LoVo (cell line): ENCODE results near the gene MOB1A.
"Not testable (repeated sequence)": the region's sequence is repeated elsewhere in the genome, so short reads cannot be mapped to it uniquely, and the experiment has no call there.

Experiments used
- DNase-seq: peaks from one replicate; pipeline ENCODE4 v3.0.0-alpha.2; 2016; ENCODE audit warnings: low spot score

The MOB1A gene

DNA sequence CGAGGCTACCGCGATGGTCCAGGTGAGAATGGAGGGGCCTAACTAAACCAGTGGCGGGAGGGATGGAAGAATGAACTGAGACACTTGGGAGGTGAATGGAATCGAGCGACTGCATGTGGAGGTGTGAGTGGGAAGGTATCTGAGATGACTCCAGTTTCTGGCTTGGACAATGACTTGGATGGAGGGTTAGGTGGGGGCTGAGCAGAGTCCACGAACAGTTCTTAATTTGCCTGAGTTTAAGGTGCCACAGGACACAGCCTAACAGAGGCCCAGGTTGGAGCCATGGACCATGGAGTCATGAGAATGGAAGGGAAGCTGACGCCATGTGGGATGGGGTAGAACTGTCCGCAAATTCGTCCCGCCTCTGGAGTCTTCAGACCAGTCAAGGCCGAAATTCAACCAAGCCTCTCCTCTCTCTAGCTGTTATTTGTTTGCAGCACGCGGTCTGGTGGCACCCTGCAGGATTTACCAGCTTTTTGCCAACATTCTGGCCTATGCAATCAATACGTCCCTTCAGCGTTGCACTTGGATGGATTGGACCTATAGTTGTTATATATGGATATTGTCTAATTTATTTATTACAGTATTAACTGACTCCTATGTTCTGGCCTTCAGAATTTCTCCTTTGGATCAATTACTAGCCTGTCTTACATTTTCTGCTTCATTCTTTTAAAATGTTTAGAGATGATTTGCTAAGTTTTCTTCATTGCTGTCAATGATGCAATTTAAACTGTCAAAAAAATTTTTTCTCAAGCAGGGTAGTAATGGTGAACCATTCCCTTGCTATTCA lies 30.0 kb downstream of the MOB1A start:
- DNase-seq: no peak

- peak; percentile 87 for DNase-seq
Observed at GRCh38 chr2:74147727-74148456, 30.8 kb downstream of the MOB1A start, which contains the start of gene BOLA3. Gene BOLA3, minus strand, starts transcription at chr2:74147912. Its CDS starts 38 bp downstream, at chr2:74147874.

DNA sequence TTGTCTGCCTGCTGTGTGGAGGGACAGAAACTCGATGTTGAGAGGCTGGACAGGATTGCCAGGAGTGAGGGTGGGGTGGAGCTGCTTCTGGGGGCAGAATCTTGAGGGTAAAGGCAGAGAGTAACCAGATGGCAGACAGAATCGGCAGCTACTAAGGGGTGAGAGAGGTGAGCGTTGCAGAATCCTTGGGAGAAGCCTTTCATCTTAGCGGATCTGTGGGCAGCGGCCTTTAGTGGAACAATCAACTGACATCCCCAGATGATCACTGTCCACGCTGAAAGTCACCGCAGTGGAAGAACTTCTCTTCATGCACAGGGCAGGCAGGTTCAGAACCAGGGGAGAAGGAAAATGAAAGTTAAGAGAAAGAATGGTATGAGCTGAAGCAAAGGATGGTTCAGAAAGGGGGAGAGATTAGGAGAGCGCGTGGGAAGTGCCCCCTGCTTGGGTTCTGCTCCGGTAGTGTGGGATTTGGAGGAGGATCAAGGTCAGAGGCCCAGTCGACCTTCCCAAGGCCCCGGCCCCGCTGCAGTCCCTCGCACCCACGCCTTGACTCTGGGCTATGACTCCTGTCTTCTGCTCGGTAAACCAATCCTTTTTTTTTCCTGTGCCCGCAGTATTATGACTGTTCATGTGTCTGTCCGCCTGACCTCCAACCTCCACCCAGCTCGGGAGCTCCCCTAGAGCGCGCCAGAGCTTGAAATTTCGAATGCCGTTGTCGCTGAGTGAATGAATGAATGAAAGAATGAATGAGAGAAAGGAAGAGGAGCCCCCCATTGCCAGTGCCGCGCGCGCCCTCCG lies 31.6 kb downstream of the MOB1A start:
- peak; percentile 23 for DNase-seq

GRCh38 chr2:74142340-74142739 lies 36.3 kb downstream of the MOB1A start:
- DNase-seq: no peak

DNA sequence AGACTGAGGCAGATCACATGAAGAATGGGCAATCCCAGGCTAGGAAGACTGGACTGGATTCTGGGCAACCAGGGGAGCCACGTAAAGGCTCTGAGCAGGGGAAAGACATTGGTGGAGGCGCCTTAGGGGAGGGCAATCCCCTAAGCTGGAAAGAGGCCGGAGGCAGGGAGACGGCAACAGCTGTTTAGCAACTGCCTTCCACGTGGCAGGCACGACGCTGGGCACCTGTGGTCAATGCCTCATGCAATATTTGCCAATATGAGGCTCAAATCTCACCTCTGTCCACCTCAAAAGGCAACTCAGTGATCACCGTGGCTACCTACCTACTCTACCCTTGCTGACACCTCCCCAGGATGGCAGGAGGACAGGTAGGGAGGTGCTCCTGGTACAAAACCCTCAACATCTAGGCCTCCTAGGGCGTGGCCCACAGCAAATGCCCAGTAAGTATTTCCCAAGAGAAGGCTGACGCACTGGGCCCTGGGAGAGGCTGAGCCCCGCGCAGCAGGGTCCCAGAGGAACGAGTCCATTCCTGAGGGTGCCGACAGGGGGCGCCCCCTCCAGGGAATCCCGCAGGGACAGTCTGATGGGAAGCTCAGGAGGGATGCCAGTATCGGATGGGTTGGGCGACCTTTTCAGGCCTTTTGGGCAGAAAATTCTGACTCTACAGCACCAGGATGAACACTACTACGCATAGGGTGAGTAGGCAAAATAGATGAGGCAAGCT lies 39.9 kb downstream of the MOB1A start:
- DNase-seq: no peak

- no peak for DNase-seq
Observed at GRCh38 chr2:74137651-74138599, 40.8 kb downstream of the MOB1A start.

DNA sequence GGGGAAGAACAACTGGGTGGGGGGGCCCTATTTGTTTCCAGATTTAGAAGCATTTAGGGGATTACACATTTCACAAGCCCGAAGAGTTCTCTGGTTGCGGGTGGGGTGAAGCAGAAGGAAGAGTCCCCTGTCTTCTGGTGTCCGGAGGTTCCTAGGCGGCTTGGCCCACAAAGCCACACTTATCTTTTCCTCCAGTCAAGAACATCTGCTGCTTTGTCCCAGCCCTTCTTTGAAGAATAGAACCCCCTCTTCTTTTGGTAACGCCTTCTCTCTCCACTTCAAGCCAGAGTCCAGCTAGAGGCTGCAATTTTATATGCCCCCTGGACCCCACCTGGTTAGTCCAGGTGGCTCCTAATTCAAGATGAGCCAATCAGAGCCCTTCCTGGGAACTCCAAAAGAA lies 46.8 kb downstream of the MOB1A start:
- DNase-seq: no peak

- DNase-seq: no peak
Observed at GRCh38 chr2:74130211-74130995, 48.3 kb downstream of the MOB1A start.

DNA sequence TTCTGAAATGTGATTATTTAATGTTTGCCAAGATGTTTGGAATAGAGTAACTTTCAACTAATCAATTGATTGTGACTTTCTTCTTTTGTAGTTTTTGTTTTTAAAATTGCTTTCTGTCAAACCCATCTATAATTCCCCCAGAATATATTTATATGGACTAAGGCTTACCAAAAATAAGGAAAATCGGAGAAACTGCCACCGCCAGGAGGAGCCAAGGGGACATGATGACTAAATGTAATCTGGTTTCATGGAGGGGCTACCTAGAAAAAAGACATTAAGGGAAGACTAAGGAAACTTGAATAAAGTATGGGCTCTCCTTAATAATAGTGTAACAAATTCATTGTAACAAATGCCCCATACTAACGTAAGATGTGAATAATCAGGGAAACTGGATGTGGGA lies 50.5 kb downstream of the MOB1A start:
- DNase-seq: no peak

DNA sequence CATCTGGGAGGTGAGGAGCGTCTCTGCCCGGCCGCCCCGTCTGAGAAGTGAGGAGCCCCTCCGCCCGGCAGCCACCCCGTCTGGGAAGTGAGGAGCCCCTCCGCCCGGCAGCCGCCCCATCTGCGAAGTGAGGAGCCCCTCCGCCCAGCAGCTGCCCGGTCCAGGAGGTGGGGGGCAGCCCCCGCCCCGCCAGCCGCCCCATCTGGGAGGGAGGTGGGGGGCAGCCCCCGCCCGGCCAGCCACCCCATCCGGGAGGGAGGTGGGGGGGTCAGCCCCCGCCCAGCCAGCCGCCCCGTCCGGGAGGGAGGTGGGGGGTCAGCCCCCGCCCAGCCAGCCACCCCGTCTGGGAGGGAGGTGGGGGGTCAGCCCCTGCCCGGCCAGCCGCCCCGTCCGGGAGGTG lies 54.7 kb downstream of the MOB1A start:
- DNase-seq: not testable (repeated sequence)

GRCh38 chr2:74121846-74122245 lies 56.8 kb downstream of the MOB1A start:
- DNase-seq: not testable (repeated sequence)

GRCh38 chr2:74119912-74120825 lies 58.5 kb downstream of the MOB1A start:
- peak; percentile 90 for DNase-seq

DNA sequence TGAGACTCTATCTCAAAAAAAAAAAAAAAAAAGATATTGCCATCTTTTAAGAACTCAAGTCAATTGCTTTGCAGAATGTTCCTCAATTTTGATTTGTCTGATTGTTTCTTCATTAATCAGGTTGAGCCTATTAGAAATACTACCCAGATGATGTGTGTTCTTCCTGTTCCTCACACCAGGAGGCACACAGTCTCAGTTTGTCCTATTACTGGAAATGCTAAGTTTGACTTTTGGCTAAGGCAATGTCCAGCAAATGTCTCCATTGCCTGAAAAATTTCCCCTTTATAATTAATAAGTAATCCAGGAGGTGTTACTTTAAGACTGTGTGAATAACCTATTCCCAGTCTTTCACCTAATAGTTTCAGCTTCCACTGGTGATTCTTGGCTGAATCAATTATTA lies 59.3 kb downstream of the MOB1A start:
- DNase-seq: no peak

- DNase-seq: no peak
Observed at GRCh38 chr2:74111380-74111779, 67.3 kb downstream of the MOB1A start.

- no peak for DNase-seq
Observed at GRCh38 chr2:74110537-74110936, 68.1 kb downstream of the MOB1A start.

DNA sequence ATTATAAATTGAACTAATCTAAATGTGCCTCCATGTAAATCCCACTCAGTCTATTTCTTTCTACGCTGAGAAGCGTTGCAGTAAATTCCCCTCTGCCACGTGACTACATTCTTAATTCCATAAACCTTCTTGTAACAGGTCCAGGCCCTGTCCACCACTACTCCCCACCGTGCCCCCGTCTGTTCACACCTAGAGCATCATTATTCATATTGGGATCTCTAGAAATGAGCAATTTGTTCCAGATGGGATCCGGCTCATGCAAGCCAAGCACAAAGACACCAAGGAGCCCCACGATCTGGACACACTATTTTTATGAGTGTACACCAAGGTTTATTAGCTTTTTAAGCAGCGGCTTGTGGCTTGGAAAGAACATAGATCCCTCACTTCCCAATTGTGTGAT lies 69.1 kb downstream of the MOB1A start:
- DNase-seq: no peak

GRCh38 chr2:74107071-74107470 lies 71.6 kb downstream of the MOB1A start:
- no peak for DNase-seq

- DNase-seq: no peak
Observed at GRCh38 chr2:74105413-74105812, 73.3 kb downstream of the MOB1A start.

DNA sequence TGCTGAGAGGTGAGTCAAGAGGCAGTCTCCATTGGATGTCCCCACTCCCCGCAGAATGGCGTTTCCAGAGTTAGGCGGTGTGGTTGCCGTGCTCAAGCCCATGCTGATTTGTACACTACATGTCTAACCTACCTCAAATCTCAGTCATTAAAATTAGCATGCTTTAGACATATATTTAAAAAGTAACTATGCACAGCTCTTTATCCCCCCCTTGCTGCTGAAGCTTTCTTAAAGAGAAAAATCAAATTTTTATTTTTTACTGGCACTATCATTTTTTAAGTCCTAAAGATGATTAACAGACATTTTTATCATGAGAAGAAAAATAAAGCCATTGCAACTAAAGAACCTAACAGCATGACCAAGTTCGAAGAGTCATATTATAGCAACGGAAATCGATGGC lies 73.8 kb downstream of the MOB1A start:
- DNase-seq: no peak
